Mesendoderm (in vitro differentiated cells): Measurements from ENCODE around the gene NEBL.

Source experiments
- DNase-seq: peaks from one replicate; pipeline ENCODE4 v3.0.0; 2013
- H2AK5ac ChIP-seq: 2 replicates; pipeline ENCODE4 v1.6.1; 2013; ENCODE audit warnings: low read length, inconsistent platforms
- H2BK120ac ChIP-seq: 2 replicates; pipeline ENCODE4 v1.6.1; 2013; ENCODE audit warnings: low read depth, mild to moderate bottlenecking, low read length, moderate library complexity, mixed read lengths
- H2BK15ac ChIP-seq: replicated peaks from 2 replicates; pipeline ENCODE4 v1.6.1; 2013; ENCODE audit warnings: low read depth, mild to moderate bottlenecking, moderate library complexity
- H2BK5ac ChIP-seq: 2 replicates; pipeline ENCODE4 v1.6.1; 2013; ENCODE audit warnings: low read length, inconsistent platforms
- H3K18ac ChIP-seq: 2 replicates; pipeline ENCODE4 v1.6.1; 2013; ENCODE audit warnings: mild to moderate bottlenecking, low read length, mixed read lengths
- H3K23ac ChIP-seq: one replicate; pipeline ENCODE4 v1.6.1; 2013; ENCODE audit warnings: low read length
- H3K27ac ChIP-seq: 2 replicates; pipeline ENCODE4 v1.5.1; 2013; ENCODE audit warnings: low read depth, mild to moderate bottlenecking, inconsistent platforms, low read length, moderate library complexity
- H3K27me3 ChIP-seq: 2 replicates; pipeline ENCODE4 v1.6.1; 2013; ENCODE audit warnings: low read length, control low read depth, mild to moderate bottlenecking, inconsistent platforms; ENCODE audit not compliant: insufficient read depth, poor library complexity
- H3K36me3 ChIP-seq: 2 replicates; pipeline ENCODE4 v1.6.1; 2013; ENCODE audit warnings: low read length, inconsistent platforms; ENCODE audit not compliant: control insufficient read depth, insufficient read depth
- H3K4ac ChIP-seq: one replicate; pipeline ENCODE4 v1.6.1; 2013; ENCODE audit warnings: low read depth, mild to moderate bottlenecking, low read length, moderate library complexity
- H3K4me1 ChIP-seq: 2 replicates; pipeline ENCODE4 v1.6.1; 2013; ENCODE audit warnings: low read depth, low read length, inconsistent platforms; ENCODE audit not compliant: control insufficient read depth
- H3K4me2 ChIP-seq: 2 replicates; pipeline ENCODE4 v1.6.1; 2013; ENCODE audit warnings: low read length
- H3K4me3 ChIP-seq: 2 replicates; pipeline ENCODE4 v1.5.1; 2013; ENCODE audit warnings: mild to moderate bottlenecking, low read length
- H3K56ac ChIP-seq: one replicate; pipeline ENCODE4 v1.6.1; 2013; ENCODE audit warnings: low read length
- H3K79me1 ChIP-seq: 2 replicates; pipeline ENCODE4 v1.6.1; 2013; ENCODE audit warnings: low read length, inconsistent platforms
- H3K79me2 ChIP-seq: 2 replicates; pipeline ENCODE4 v1.6.1; 2013; ENCODE audit warnings: mild to moderate bottlenecking, low read length; ENCODE audit not compliant: control insufficient read depth, insufficient read depth
- H3K9ac ChIP-seq: 2 replicates; pipeline ENCODE4 v1.6.1; 2013; ENCODE audit warnings: low read length, inconsistent platforms
- H4K5ac ChIP-seq: one replicate; pipeline ENCODE4 v1.6.1; 2013; ENCODE audit warnings: low read length
- H4K8ac ChIP-seq: one replicate; pipeline ENCODE4 v1.6.1; 2013; ENCODE audit warnings: low read depth, mild to moderate bottlenecking, control low read depth, low read length, moderate library complexity
- WGBS: extraction: QIAGEN DNeasy Blood & Tissue Kit; methylation state at CpG from one replicate; pipeline ENCODE4 v1.1.7; 2013; ENCODE audit warnings: low lambda C conversion rate, missing lambda C conversion rate; ENCODE audit not compliant: insufficient coverage; ENCODE audit errors: extremely low coverage; 5-methylcytosine and 5-hydroxymethylcytosine counted together

NEBL gene

DNA sequence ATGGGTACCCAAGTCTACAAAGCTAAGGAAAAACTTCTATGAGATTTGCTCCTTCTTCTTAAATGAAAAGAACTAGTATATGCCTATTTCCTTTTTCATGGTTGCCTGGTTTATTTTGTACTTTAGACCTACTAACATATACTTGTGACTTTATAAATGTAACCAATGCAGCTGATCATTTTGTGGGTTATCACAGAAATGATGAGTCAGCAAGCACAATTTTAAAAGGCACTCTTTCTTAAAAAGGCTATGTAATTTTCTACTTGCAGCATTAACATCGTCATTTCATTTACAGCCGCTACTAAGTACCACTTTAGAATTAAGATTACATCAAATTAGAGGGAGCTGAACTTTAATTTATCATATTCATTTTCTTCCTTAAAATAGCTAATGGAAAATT is 13.6 kb downstream of the NEBL start:
- H3K36me3 ChIP-seq = no peaks in the 10 kb centered on the region
- no peak overlapping the region for H3K9ac ChIP-seq
- H2AK5ac ChIP-seq = no peak overlapping the region
- no peaks in the 10 kb centered on the region for H3K79me1 ChIP-seq
- no peak for DNase-seq
- H4K8ac ChIP-seq = no peak overlapping the region
- H3K27me3 ChIP-seq = no peaks in the 10 kb centered on the region
- no peak overlapping the region for H2BK5ac ChIP-seq
- no peak overlapping the region for H3K56ac ChIP-seq
- H3K4me1 ChIP-seq = no peaks in the 10 kb centered on the region
- no peak overlapping the region for H3K23ac ChIP-seq
- no CpG with 5 or more reads among the region's 2 CpGs for WGBS
- H3K27ac ChIP-seq = no peak overlapping the region
- no peak overlapping the region for H2BK120ac ChIP-seq
- no peak overlapping the region for H2BK15ac ChIP-seq
- H3K4me2 ChIP-seq = no peak overlapping the region
- no peaks in the 10 kb centered on the region for H3K79me2 ChIP-seq
- no peak overlapping the region for H4K5ac ChIP-seq
- no peak overlapping the region for H3K4ac ChIP-seq
- H3K18ac ChIP-seq = no peak overlapping the region
- H3K4me3 ChIP-seq = no peak overlapping the region

DNA sequence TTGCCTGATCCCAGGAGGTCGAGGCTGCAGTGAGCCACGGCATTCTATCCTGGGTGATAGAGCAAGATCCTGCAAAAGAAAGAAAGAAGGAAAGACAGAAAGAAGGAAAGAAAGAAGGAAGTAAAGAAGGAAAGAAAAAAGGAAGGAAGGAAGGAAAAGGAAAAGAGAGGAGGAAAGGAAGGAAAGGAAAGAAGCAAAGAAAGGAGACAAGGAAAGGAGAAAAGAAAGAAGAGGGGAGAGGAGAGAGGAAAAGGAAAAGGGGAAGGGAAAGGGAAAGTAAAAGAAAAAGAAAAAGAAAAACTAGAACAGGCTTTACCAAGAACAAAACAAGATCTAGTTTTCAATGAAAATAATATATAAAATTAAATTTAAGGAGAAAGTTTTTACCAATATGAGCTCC is 15.0 kb downstream of the NEBL start:
- Histone ChIP-seq H3K4me1 (no peaks in the 10 kb centered on the region), H4K5ac (no peak overlapping the region), H3K56ac (no peak overlapping the region), H2BK5ac (no peak overlapping the region), H2AK5ac (no peak overlapping the region), H3K27me3 (no peaks in the 10 kb centered on the region), H4K8ac (no peak overlapping the region), H3K4me2 (no peak overlapping the region), H2BK120ac (no peak overlapping the region), H3K9ac (no peak overlapping the region), H3K4me3 (no peak overlapping the region), H3K4ac (no peak overlapping the region), H3K79me2 (no peaks in the 10 kb centered on the region), H3K18ac (no peak overlapping the region), H2BK15ac (no peak overlapping the region), H3K23ac (no peak overlapping the region), H3K79me1 (no peaks in the 10 kb centered on the region), H3K36me3 (no peaks in the 10 kb centered on the region), H3K27ac (no peak overlapping the region)
- WGBS = no CpG with 5 or more reads among the region's 2 CpGs
- DNase-seq = no peak

- Histone ChIP-seq H4K8ac (no peak overlapping the region), H3K9ac (no peak overlapping the region), H3K4ac (no peak overlapping the region), H3K23ac (no peak overlapping the region), H3K27me3 (no peaks in the 10 kb centered on the region), H3K27ac (no peak overlapping the region), H2BK15ac (no peak overlapping the region), H3K4me2 (no peak overlapping the region), H3K4me3 (no peak overlapping the region), H2AK5ac (no peak overlapping the region), H3K56ac (no peak overlapping the region), H3K79me1 (no peaks in the 10 kb centered on the region), H4K5ac (no peak overlapping the region), H2BK120ac (no peak overlapping the region), H2BK5ac (no peak overlapping the region), H3K36me3 (no peaks in the 10 kb centered on the region), H3K18ac (no peak overlapping the region), H3K4me1 (no peaks in the 10 kb centered on the region), H3K79me2 (no peaks in the 10 kb centered on the region)
- no CpG with 5 or more reads among the region's 2 CpGs for WGBS
- DNase-seq = no peak
These were observed 18.0 kb downstream of the NEBL start for GRCh38 chr10:20879136-20879535.

DNA sequence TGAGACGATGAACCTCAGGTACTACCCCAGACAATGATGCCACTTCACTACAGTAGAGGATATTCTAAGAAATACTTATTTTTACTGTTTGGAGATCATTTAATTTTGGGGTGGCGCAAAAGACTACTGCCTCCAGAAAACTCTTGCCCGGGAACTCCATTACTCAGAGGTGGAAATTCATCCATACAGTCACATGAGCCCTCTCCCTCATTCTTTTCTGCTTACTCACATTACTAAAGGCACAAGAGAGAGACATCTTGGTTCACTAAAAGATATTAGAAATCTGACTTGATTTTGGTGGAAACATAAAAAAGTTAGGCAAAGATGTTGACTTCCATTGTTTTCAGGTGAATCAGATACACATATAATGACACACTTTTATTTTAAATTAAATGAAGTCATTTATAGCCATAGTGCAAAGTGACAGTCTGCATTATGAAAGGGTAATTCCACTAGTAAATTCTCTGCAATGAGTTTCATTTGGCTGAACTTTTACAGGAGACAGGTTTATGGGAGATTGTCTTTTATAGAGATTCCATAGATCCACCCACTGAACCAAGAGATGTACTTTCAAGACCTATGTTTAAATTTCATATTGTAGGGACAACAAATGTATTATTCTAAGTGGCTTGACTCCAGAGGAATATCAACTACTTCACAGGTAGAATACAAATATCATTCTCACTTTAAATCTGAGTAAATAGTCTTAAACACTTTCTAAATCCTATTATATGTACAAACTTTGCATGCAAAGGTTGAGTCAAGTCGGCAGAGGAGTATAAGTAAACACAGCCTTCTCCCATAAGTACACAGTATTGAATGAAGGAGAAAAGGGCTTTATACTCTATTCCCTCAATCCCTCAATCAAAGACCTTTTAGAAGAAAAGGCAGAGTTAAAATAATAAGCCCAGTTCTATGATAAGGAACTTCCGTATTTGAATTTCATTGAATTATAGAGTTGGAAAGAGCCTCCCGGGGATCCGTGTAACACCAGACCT is 18.8 kb downstream of the NEBL start:
- Histone ChIP-seq H3K23ac (no peak overlapping the region), H3K4me1 (no peaks in the 10 kb centered on the region)
- WGBS = no CpG with 5 or more reads among the region's 7 CpGs

DNA sequence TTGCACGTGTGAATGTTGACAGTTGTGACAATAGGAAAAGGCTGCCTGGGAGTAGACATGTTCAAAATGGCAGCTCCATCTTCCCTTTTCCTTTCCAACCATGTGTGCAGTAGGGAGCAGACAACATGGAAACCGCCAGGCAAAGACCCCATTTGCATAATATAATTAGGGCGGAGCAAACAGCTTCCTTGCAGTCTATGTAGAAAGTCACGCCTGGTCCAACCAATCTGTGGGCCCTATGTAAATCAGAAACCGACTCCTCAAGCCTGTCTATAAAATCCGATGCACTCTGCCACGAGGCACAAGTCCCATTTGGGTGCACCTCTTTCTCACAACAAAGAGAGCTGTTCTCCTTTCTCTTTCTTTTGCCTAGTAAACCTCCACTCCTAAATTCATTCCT is 19.6 kb downstream of the NEBL start:
- H3K56ac ChIP-seq = no peak overlapping the region
- H3K23ac ChIP-seq = no peak overlapping the region
- H2AK5ac ChIP-seq = no peak overlapping the region
- H3K79me1 ChIP-seq = no peaks in the 10 kb centered on the region
- no peak overlapping the region for H3K9ac ChIP-seq
- no peak overlapping the region for H3K27ac ChIP-seq
- H2BK120ac ChIP-seq = no peak overlapping the region
- no peak overlapping the region for H3K18ac ChIP-seq
- no peaks in the 10 kb centered on the region for H3K79me2 ChIP-seq
- no peak for DNase-seq
- no peak overlapping the region for H3K4me3 ChIP-seq
- no peak overlapping the region for H2BK15ac ChIP-seq
- no peak overlapping the region for H4K8ac ChIP-seq
- H3K36me3 ChIP-seq = no peaks in the 10 kb centered on the region
- H3K27me3 ChIP-seq = no peaks in the 10 kb centered on the region
- no CpG with 5 or more reads among the region's 7 CpGs for WGBS
- H3K4me2 ChIP-seq = no peak overlapping the region
- H4K5ac ChIP-seq = no peak overlapping the region
- H3K4ac ChIP-seq = no peak overlapping the region
- H2BK5ac ChIP-seq = no peak overlapping the region
- no peaks in the 10 kb centered on the region for H3K4me1 ChIP-seq

More for the DNA sequence above, 18.8 kb downstream of the NEBL start:
- Histone ChIP-seq H2BK120ac (no peak overlapping the region), H2AK5ac (no peak overlapping the region), H3K79me1 (no peaks in the 10 kb centered on the region), H3K27ac (no peak overlapping the region), H3K4ac (no peak overlapping the region), H3K56ac (no peak overlapping the region), H2BK15ac (no peak overlapping the region), H3K4me2 (no peak overlapping the region), H3K27me3 (no peaks in the 10 kb centered on the region), H3K18ac (no peak overlapping the region), H2BK5ac (no peak overlapping the region), H3K36me3 (no peaks in the 10 kb centered on the region), H3K79me2 (no peaks in the 10 kb centered on the region), H3K9ac (no peak overlapping the region), H4K8ac (no peak overlapping the region), H3K4me3 (no peak overlapping the region), H4K5ac (no peak overlapping the region)
- DNase-seq = no peak
